Prostate gland (tissue), 2 donors: ENCODE measurements around the gene BTBD9.

Experiments
- CTCF ChIP-seq, 4 experiments: fragments of 200-600 bp in 2 of 4; fragments of 450-650 bp in 2 of 4; sonication (generic) in 2 of 4; IDR thresholded peaks; 1 replicate in 3 of 4; 2 replicates in 1 of 4; pipeline ENCODE4 v1.5.1; 2016 to 2019; ENCODE audit warnings: antibody characterized with exemption in 4 of 4, mild to moderate bottlenecking in 2 of 4, moderate library complexity in 2 of 4
- POLR2AphosphoS5 ChIP-seq: sonication (generic); formaldehyde crosslinking; IDR thresholded peaks from one replicate; pipeline ENCODE4 v1.6.1; 2017; ENCODE audit warnings: antibody characterized with exemption

- TF ChIP-seq CTCF (IDR thresholded peaks at IDR 0.05) (no peak), POLR2AphosphoS5 (no peak)
These were observed 115.1 kb downstream of the BTBD9 start for GRCh38 chr6:38524436-38525145.
